Testis (tissue), 3 donors: ENCODE data around the gene NAV3. TPM values are rescaled to one million over a fixed set of nuclear protein-coding genes. Genes with fewer than 3 reads are reported as not detected.

Experiments
- DNase-seq: peaks from one replicate; pipeline ENCODE4 v3.0.0-alpha.2; 2019
- H3K27ac ChIP-seq, 2 donors: fragments of 200-600 bp; sonication (generic); one replicate each; pipeline ENCODE4 v1.5.1; 2019
- H3K27me3 ChIP-seq: fragments of 200-600 bp; sonication (generic); one replicate; pipeline ENCODE4 v1.5.1; 2019
- H3K36me3 ChIP-seq: fragments of 200-600 bp; sonication (generic); one replicate; pipeline ENCODE4 v1.5.1; 2017; ENCODE audit warnings: low read depth; ENCODE audit errors: missing control alignments
- H3K4me1 ChIP-seq: fragments of 200-600 bp; sonication (generic); one replicate; pipeline ENCODE4 v1.5.1; 2019
- H3K4me3 ChIP-seq, 2 donors: fragments of 200-600 bp; sonication (generic); one replicate each; pipeline ENCODE4 v1.5.1; 2017 to 2019
- H3K9me3 ChIP-seq: fragments of 200-600 bp; sonication (generic); one replicate; pipeline ENCODE4 v1.5.1; 2017
- CTCF ChIP-seq, 3 experiments: fragments of 450-650 bp in 2 of 3; fragments of 200-600 bp in 1 of 3; sonication (generic) in 1 of 3; IDR thresholded peaks; one replicate each; pipeline ENCODE4 v1.5.1; 2016 to 2019; ENCODE audit warnings: antibody characterized with exemption in 3 of 3, mild to moderate bottlenecking in 2 of 3, moderate library complexity in 1 of 3
- POLR2A ChIP-seq: fragments of 450-650 bp; IDR thresholded peaks from one replicate; pipeline ENCODE4 v1.6.1; 2017; ENCODE audit warnings: antibody characterized with exemption, mild to moderate bottlenecking, moderate library complexity
- WGBS, 2 donors: methylation state at CpG; one replicate each; pipeline ENCODE4 v1.1.5; 2018; 5-methylcytosine and 5-hydroxymethylcytosine counted together
- intact Hi-C: fragments of 100-400 bp; cut with DNase I; formaldehyde crosslinking; loops from one replicate; pipeline ENCODE4 v1.15.1; 2023; ENCODE audit warnings: low total_unique reads
- polyA plus RNA-seq: library from polyadenylated mRNA; stranded (reverse); fragments of 350-450 nt; fragmentation: Illumina TruSeq; extraction: RNeasy Lipid Tissue Mini Kit (QIAGEN cat#74804); gene quantifications from one replicate; pipeline ENCODE4 v1.2.3, GENCODE V29; 2014; ENCODE audit warnings: low read depth, low replicate concordance; ENCODE audit not compliant: insufficient read depth
- total RNA-seq, 2 donors: library from RNA; depleted of rRNA; stranded (reverse); fragments of >200 nt; gene quantifications; one replicate each; pipeline ENCODE4 v1.2.3, GENCODE V29; 2016

The NAV3 gene
- total and polyA plus RNA-seq, 3 donors from 2014 or later = 6.4 to 21.9 (median 20.0) TPM

GRCh38 chr12:78185651-78186050, 355.0 kb downstream of the NAV3 start:
- Histone ChIP-seq H3K4me1 (no peaks in the 10 kb centered on the region), H3K4me3 (no peak overlapping the region), H3K27ac (no peak overlapping the region), H3K9me3 (no peaks in the 10 kb centered on the region), H3K27me3 (no peaks in the 10 kb centered on the region), H3K36me3 (no peaks in the 10 kb centered on the region)
- 87 to 94% methylated on average over 2 of the region's 2 CpGs for WGBS, 2 donors
- intact Hi-C loops = no loop called here
- TF ChIP-seq POLR2A (no peak), CTCF (IDR thresholded peaks at IDR 0.05) (no peak)
- DNase-seq = no peak

- Histone ChIP-seq H3K36me3 (no peaks in the 10 kb centered on the region), H3K27ac (no peak overlapping the region), H3K4me3 (no peak overlapping the region), H3K9me3 (no peaks in the 10 kb centered on the region), H3K27me3 (no peaks in the 10 kb centered on the region), H3K4me1 (no peaks in the 10 kb centered on the region)
- TF ChIP-seq CTCF (IDR thresholded peaks at IDR 0.05) (no peak), POLR2A (no peak)
- intact Hi-C loops = no loop called here
- no peak for DNase-seq
- WGBS, 2 donors = 88 to 100% methylated on average over 1 of the region's 1 CpG
Measured at GRCh38 chr12:78186670-78187069, 356.0 kb downstream of the NAV3 start.

- no peak overlapping the region for H3K27ac ChIP-seq
- intact Hi-C loops = no loop called here
- WGBS, 2 donors = 83 to 90% methylated on average over 2 of the region's 2 CpGs
- H3K27me3 ChIP-seq = no peaks in the 10 kb centered on the region
- no peak overlapping the region for H3K4me3 ChIP-seq
- DNase-seq = no peak
- H3K36me3 ChIP-seq = no peaks in the 10 kb centered on the region
- no peaks in the 10 kb centered on the region for H3K4me1 ChIP-seq
- H3K9me3 ChIP-seq = no peaks in the 10 kb centered on the region
- TF ChIP-seq POLR2A (no peak), CTCF (IDR thresholded peaks at IDR 0.05) (no peak)
Measured at GRCh38 chr12:78187741-78188140, 357.0 kb downstream of the NAV3 start.

GRCh38 chr12:78189656-78190055, 359.0 kb downstream of the NAV3 start:
- Histone ChIP-seq H3K36me3 (no peaks in the 10 kb centered on the region), H3K4me1 (no peaks in the 10 kb centered on the region), H3K4me3 (no peak overlapping the region), H3K27me3 (no peaks in the 10 kb centered on the region), H3K9me3 (no peaks in the 10 kb centered on the region), H3K27ac (no peak overlapping the region)
- intact Hi-C loops = no loop called here
- 73 to 77% methylated on average over 2 of the region's 2 CpGs for WGBS, 2 donors
- no peak for DNase-seq
- TF ChIP-seq POLR2A = no peak
- no peak for TF ChIP-seq CTCF (IDR thresholded peaks at IDR 0.05)

GRCh38 chr12:78191611-78192010, 360.9 kb downstream of the NAV3 start:
- TF ChIP-seq POLR2A = no peak
- no peak for TF ChIP-seq CTCF (IDR thresholded peaks at IDR 0.05)
- WGBS, 2 donors = 37 to 42% methylated on average over 1 of the region's 1 CpG
- DNase-seq = no peak
- Histone ChIP-seq H3K4me1 (no peaks in the 10 kb centered on the region), H3K36me3 (no peaks in the 10 kb centered on the region), H3K9me3 (no peaks in the 10 kb centered on the region), H3K4me3 (no peak overlapping the region), H3K27ac (no peak overlapping the region), H3K27me3 (no peaks in the 10 kb centered on the region)
- intact Hi-C loops = no loop called here
